Hematopoietic multipotent progenitor cell treated with erythropoietin and hydrocortisone succinate and interleukin-3 and kit ligand, for 8 days (in vitro differentiated cells): ENCODE measurements around the gene KLF17.
A peak's percentile ranks its signal among the peaks of the same experiment; 100 is the strongest.

Experiments used
- DNase-seq: peaks from one replicate; pipeline ENCODE4 v3.0.0-alpha.2; 2015

KLF17 gene

DNA sequence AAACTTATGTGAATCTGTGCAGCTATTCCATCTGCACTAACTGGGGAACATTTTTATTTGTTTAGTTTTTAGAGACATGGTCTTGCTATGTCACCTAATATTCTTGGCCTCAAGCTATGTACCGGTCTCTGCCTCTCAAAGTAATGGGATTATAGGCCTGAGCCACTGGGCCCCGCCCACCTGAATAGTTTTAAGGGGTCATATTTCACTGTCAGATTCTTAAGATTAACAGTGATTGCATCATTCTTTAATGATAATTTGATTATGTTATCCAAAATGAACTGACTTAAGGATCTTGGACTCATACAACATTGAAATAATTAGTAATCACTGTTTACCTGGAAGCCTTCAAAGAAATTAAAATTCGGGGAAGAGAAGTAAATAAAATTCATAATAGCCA is 35.4 kb downstream of the KLF17 start:
- DNase-seq, result no peak

DNA sequence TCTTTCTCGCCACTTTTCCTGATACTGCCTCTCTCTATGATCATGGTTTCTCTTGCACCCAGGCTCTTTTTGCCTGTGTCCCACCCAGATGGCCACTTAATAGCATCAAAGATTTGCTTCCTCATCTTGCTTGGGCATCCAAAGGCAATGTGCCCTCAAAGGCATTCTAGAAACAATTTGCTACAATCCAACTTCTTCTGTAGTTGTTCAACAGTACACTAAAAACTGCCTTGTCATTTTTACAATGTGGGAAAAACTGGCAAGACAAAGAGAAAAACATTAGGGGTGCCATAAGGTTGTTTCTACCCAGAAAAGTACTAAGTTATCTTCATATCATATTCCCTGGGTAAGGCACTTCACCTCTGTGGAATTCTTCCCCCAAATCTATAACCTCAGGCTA is 39.3 kb downstream of the KLF17 start:
- no peak for DNase-seq

DNA sequence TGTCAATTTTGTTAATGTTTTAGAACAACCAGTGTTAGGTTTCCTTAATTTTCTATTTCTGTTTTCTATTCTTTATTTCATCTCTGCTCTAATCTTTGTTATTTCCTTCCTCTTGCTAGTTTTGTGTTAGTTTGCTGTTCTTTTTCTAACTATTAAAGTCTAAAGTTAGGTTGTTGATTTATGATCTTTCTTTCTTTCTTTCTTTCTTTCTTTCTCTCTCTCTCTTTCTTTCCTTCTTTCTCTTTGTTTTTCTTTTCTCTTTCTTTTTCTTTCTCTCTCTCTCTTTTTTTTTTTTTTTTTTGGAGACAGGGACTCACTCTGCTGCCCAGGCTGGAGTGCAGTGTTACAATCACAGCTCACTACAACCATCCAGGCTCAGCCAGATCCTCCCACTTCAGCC is 40.2 kb downstream of the KLF17 start:
- DNase-seq, result no peak

DNA sequence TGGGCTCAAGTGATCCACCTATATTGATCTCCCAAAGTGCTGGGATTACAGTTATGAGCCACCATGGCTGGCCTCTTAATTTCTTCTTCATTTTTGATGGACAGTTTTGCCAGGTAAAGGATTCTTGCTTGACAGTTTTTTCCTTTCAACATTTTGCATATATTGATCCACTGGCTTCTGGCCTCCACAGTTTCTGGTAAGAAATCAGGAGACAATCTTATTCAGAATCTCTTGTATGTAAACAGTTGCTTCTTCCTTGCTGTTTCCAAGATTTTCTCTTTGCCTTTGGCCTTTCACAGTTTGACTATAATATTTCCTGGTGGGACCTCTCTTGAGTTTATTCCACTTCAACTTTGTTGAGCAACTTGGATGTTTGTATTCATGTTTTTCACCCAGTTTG is 42.9 kb downstream of the KLF17 start:
- no peak for DNase-seq

DNA sequence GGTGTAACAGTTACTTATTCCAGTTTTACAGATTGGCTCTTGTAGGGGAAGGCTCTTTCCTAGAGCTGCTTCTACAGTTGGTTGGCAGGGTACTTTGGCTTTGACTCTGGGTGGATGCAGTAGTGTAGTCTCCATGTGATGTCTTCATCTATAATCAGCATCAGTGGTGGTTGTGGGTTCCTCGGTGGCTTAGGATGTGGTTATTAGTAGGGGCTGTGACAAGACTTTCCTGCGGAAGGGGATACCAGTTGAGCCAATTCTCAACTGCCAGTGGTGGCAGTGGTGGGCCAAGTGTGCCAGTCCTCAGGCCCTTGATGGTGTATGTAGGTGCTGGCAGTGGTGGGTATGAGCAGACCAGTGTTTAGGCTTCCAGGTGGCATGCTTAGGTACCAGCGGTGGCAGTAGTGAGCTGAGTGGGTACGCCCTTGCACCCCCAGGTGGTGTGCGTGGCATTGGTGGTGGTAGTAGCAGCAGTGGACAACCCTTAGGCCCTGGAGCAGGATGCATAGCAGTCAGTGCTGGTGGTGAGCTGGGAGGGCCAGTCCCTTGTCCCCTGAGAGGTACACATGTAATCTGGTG is 50.0 kb downstream of the KLF17 start:
- DNase-seq, result peak; percentile 39

DNA sequence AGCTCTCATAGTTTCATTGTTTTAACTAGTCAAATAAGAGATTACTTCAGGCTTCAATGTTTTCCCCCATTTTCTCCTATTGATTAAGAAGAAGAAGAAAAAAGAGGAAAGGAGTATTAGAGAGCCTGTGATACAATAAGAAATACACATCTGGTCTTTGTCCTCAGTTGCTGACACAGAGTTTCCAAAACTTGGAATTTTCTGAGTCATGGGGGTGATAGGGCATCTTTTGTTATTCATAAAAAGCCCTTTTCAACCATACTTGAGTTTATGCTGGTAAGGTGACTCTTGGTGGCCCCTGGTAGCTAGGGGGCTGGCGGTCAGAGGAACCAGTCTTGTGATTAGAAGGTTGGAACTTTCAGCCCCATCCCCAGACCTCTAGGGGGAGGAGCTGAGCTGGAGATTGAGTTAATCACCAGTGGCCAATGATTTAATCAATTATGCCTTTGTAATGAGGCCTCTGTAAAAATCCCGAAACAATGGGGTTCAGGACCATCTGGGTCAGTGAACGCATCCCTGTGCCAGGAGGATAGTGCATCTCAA is 51.7 kb downstream of the KLF17 start:
- DNase-seq, result no peak

DNA sequence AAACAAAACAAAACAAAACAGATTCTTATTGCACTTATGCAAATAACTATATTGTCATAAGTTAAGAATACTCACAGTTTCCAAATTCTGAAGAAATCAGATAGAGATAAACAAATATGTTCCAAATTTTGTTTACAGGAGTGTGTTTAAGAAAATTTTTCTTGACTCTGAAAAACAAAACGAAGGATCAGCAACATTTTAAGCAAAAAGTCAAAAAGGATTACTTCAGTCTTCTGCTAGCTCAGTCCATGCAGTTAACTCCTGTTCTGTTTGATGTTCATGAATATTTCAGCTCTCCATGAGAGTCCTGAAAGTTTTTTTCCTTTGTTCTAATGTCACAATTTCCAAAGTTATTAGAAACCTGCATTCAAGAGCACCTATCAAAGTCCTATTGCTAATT is 56.0 kb downstream of the KLF17 start:
- no peak for DNase-seq
